ENCODE measurements around the gene OBSCN. TPM values are rescaled to one million over a fixed set of nuclear protein-coding genes. Genes with fewer than 3 reads are reported as not detected.

OBSCN gene
- total and polyA plus RNA-seq, 2 of the 4 experiments (the other 2 are of a cell fraction): 4.1 to 9.5 TPM

DNA sequence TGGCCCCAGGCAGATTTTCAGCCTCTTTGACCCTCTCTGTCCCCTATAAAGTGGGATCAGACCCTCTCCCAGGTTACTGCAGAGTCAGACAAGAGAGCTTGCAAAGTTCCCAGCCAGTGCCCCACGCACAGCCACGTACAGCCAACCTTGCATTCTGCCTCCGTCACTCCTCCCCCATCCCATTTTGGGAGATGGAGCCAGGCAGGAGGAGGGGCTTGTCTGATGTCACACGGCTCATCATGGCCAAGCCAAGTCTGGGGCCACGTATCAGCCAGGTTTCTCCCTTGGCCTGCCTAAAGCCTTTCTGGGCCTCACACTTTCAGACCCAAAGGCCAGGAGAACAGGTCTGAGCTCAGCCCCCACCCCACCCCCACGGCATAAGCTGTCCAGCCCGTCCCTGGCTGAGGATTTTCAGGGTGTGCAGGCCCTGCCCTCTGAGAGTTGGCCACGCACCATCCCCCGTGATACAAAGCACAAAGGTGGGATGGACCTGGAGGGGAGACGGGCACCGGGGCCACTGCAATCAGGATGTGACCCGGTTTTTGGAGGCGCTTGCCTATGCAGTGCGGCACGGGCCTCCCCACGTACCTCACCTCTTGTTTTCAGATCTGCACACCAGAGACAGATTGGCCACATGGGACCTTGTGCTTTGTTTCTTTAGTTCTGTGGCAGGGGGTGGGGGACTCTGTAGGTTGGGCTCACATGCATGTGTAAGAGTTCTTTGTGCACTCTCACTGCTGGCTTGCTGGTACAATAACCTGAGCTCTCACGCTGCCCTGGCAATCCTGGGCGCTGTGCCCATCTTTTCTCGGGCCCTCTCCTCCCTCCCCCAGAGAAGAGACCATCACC is 151.1 kb downstream of the OBSCN start:
- no peaks in the 10 kb centered on the region for H3K4me1 ChIP-seq (ENCODE audit: control insufficient read depth, insufficient read depth, low read length)
- dilution Hi-C loops (cut with HindIII; ENCODE audit: low sequenced_read_pairs, unreplicated experiment) (no loop called here), intact Hi-C loops (cut with micrococcal nuclease) (no loop called here), in situ Hi-C loops (cut with MboI; ENCODE audit: low sequenced_read_pairs) (no loop called here)
- no peak overlapping the region for H4K5ac ChIP-seq (ENCODE audit: low read depth, low read length)
- 80% methylated on average over 2 of the region's 19 CpGs; no CpG with 5 or more reads in 1 of the 2 experiments for WGBS, 2 experiments (ENCODE audit: extremely low coverage in 2 of 2, insufficient read length in 1 of 2)
- H3K9me3 ChIP-seq (ENCODE audit: control insufficient read depth, insufficient read depth, low read length): no peaks in the 10 kb centered on the region
- H3K18ac ChIP-seq (ENCODE audit: low read depth, low read length): no peak overlapping the region
- H3K4me3 ChIP-seq (ENCODE audit: insufficient read depth, low read depth, low read length): no peak overlapping the region
- H3K36me3 ChIP-seq (ENCODE audit: control insufficient read depth, insufficient read depth, low read length): no peaks in the 10 kb centered on the region
- no peak overlapping the region for H2BK20ac ChIP-seq (ENCODE audit: low read depth, low read length)
- TF ChIP-seq RFX5 (IDR thresholded peaks at IDR 0.05; ENCODE audit: low read depth, low read length) (no peak), MAZ (IDR thresholded peaks at IDR 0.05; ENCODE audit: borderline replicate concordance, low read depth, low read length) (no peak), FOS (IDR thresholded peaks at IDR 0.05; ENCODE audit: low read depth, low read length) (no peak), BHLHE40 (IDR thresholded peaks at IDR 0.05; ENCODE audit: low read depth, low read length) (no peak), NFE2L2 (IDR thresholded peaks at IDR 0.05; ENCODE audit: low read depth, low read length) (no peak), MXI1 (IDR thresholded peaks at IDR 0.05; ENCODE audit: borderline replicate concordance, low read depth, low read length) (no peak)
- TF ChIP-seq, protein P1, sequence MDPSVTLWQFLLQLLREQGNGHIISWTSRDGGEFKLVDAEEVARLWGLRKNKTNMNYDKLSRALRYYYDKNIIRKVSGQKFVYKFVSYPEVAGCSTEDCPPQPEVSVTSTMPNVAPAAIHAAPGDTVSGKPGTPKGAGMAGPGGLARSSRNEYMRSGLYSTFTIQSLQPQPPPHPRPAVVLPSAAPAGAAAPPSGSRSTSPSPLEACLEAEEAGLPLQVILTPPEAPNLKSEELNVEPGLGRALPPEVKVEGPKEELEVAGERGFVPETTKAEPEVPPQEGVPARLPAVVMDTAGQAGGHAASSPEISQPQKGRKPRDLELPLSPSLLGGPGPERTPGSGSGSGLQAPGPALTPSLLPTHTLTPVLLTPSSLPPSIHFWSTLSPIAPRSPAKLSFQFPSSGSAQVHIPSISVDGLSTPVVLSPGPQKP (IDR thresholded peaks at IDR 0.05; ENCODE audit: borderline replicate concordance, low read depth, low read length): no peak
- H3K14ac ChIP-seq (replicated peaks; ENCODE audit: low read depth, low read length): no peak overlapping the region
- no peaks in the 10 kb centered on the region for H3K27me3 ChIP-seq (ENCODE audit: control insufficient read depth, insufficient read depth, low read length)
- H3K27ac ChIP-seq (ENCODE audit: insufficient read depth, low read length): no peak overlapping the region
- POLR2A ChIA-PET (ENCODE audit: unreplicated experiment): no interaction called here
- no peak overlapping the region for H4K91ac ChIP-seq (ENCODE audit: insufficient read depth, low read depth, low read length)
- no peak overlapping the region for H3K56ac ChIP-seq (ENCODE audit: extremely low read depth, insufficient read depth, low read length)
- DNase-seq: no peak
- H3K4ac ChIP-seq (ENCODE audit: low read depth, low read length): no peak overlapping the region
- BruUV-seq (replicated peaks): no TSS peak
- H3K4me2 ChIP-seq (ENCODE audit: low read depth, low read length): no peak overlapping the region
- ATAC-seq (ENCODE audit: low read depth): no peak
- H3K9ac ChIP-seq (ENCODE audit: low read depth, low read length): no peak overlapping the region
- H2AK9ac ChIP-seq (replicated peaks; ENCODE audit: low read depth, low read length, poor library complexity): peak overlapping the region; percentile 55
- H3K79me1 ChIP-seq (ENCODE audit: low read depth in 1 of 2, low read length in 2 of 2): no peaks in the 10 kb centered on the region
- H2AFZ ChIP-seq (replicated peaks; ENCODE audit: low read length, poor library complexity): no peak overlapping the region
- CTCF ChIA-PET: no interaction called here
- no peak overlapping the region for H2BK15ac ChIP-seq (ENCODE audit: low read depth, low read length)
- H4K8ac ChIP-seq (ENCODE audit: low read depth in 2 of 2, low read length in 2 of 2): no peak overlapping the region
- no peak overlapping the region for H2AK5ac ChIP-seq (ENCODE audit: low read depth, low read length)
- no peaks in the 10 kb centered on the region for H3K9me1 ChIP-seq (ENCODE audit: insufficient read depth, low read length)
- H4K20me1 ChIP-seq (ENCODE audit: insufficient read depth, low read length): no peaks in the 10 kb centered on the region
- no peak overlapping the region for H2BK120ac ChIP-seq (ENCODE audit: low read depth, low read length)
- no peak overlapping the region for H2BK5ac ChIP-seq (ENCODE audit: low read depth, low read length, poor library complexity, severe bottlenecking)
- H3K23ac ChIP-seq (ENCODE audit: low read depth, low read length): no peak overlapping the region
